Uterus (tissue), 2 donors: ENCODE data around the gene OIP5.
A peak's percentile ranks its signal among the peaks of the same experiment; 100 is the strongest.

Source experiments
- POLR2A ChIP-seq, 2 donors: fragments of 450-650 bp; IDR thresholded peaks; one replicate each; pipeline ENCODE4 v1.6.1; 2016; ENCODE audit warnings: antibody characterized with exemption in 2 of 2, mild to moderate bottlenecking in 1 of 2, moderate library complexity in 1 of 2
- TF ChIP-seq, protein P1 (sequence below), 4 experiments: fragments of 200-600 bp in 2 of 4; fragments of 450-650 bp in 2 of 4; sonication (generic) in 2 of 4; IDR thresholded peaks; one replicate each; pipeline ENCODE4 v1.5.1; 2016 to 2019; ENCODE audit warnings: antibody characterized with exemption in 4 of 4, mild to moderate bottlenecking in 2 of 4, moderate library complexity in 1 of 4

DNA sequence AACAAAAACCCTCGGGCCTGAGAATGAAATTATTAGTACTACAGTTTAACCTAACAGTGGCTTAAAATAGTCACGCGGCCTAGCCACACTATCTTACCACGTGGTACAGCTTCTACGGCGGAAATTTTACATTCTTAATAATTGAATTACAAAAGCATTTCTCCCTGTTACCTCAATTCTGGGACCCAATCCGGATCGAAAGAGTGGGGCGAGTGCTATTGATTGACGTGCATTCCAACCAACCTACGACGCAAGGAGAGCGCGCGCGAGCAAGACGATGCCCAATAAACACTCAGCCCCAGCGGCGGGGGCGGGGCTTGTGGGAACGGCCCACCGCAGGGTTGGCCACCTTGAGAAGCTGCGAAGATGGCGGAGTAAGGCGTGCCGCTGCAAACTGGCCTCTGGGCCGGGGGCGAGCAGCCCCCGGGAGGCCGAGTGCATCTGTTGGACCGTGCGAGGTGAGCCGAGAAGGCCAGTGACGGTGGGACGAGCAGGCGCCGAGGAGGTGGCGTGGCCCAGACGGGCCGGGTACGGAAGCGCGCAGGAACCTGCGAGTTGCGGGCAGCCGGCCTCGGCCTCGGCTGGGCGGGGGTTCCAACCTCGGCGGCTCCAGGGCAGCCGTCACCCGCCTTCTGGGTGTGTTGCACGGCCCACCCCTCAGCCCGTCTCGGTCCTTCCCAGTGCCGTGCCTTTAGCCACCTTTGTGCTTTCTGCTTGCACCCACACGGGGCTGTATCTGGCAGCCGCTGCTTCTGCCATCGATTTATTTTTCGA is 48.6 kb downstream of the OIP5 start:
- TF ChIP-seq, protein P1, sequence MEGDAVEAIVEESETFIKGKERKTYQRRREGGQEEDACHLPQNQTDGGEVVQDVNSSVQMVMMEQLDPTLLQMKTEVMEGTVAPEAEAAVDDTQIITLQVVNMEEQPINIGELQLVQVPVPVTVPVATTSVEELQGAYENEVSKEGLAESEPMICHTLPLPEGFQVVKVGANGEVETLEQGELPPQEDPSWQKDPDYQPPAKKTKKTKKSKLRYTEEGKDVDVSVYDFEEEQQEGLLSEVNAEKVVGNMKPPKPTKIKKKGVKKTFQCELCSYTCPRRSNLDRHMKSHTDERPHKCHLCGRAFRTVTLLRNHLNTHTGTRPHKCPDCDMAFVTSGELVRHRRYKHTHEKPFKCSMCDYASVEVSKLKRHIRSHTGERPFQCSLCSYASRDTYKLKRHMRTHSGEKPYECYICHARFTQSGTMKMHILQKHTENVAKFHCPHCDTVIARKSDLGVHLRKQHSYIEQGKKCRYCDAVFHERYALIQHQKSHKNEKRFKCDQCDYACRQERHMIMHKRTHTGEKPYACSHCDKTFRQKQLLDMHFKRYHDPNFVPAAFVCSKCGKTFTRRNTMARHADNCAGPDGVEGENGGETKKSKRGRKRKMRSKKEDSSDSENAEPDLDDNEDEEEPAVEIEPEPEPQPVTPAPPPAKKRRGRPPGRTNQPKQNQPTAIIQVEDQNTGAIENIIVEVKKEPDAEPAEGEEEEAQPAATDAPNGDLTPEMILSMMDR (IDR thresholded peaks at IDR 0.05): peak in 1 of 4 experiments; percentile 7
- TF ChIP-seq POLR2A (IDR thresholded peaks at IDR 0.05): peak; percentile 86 to 87
